SK-N-SH treated with all-trans-retinoic acid at 6 μM for 48 hours (cell line): ENCODE measurements around the gene TPRG1L.

Experiments used
- ATAC-seq: fragments of 200-7000 bp; cut with Tn5 transposase; 3 replicates; pipeline ENCODE4 v1.9.1; 2020; ENCODE audit warnings: mild to moderate bottlenecking, moderate library complexity
- ARNTL ChIP-seq: fragments of 450-650 bp; formaldehyde crosslinking; IDR thresholded peaks from 2 replicates; pipeline ENCODE4 v1.5.0; 2020; ENCODE audit warnings: low read depth, mild to moderate bottlenecking, moderate library complexity, borderline replicate concordance
- BACH2 ChIP-seq: fragments of 250-450 bp; sonication (Bioruptor Pico); IDR thresholded peaks from 2 replicates; pipeline ENCODE4 v1.9.0; 2021; ENCODE audit warnings: mild to moderate bottlenecking, borderline replicate concordance
- CSDC2 ChIP-seq: fragments of 250-450 bp; sonication (Bioruptor Pico); IDR thresholded peaks from 2 replicates; pipeline ENCODE4 v1.5.0; 2020; ENCODE audit warnings: mild to moderate bottlenecking, moderate library complexity
- CSRNP3 ChIP-seq: fragments of 250-450 bp; sonication (Bioruptor Pico); IDR thresholded peaks from 2 replicates; pipeline ENCODE4 v1.5.1; 2021; ENCODE audit warnings: mild to moderate bottlenecking, moderate library complexity
- ESRRG ChIP-seq: fragments of 250-450 bp; sonication (Bioruptor Pico); IDR thresholded peaks from 2 replicates; pipeline ENCODE4 v1.6.1; 2021; ENCODE audit warnings: mild to moderate bottlenecking
- GLIS3 ChIP-seq: fragments of 250-450 bp; sonication (Bioruptor Pico); IDR thresholded peaks from 2 replicates; pipeline ENCODE4 v1.5.0; 2020; ENCODE audit warnings: mild to moderate bottlenecking, moderate library complexity
- ISL1 ChIP-seq: fragments of 250-450 bp; sonication (Bioruptor Pico); IDR thresholded peaks from 2 replicates; pipeline ENCODE4 v2.1.2; 2022; ENCODE audit warnings: mild to moderate bottlenecking, moderate library complexity
- PPARA ChIP-seq: fragments of 250-450 bp; sonication (Bioruptor Pico); IDR thresholded peaks from 2 replicates; pipeline ENCODE4 v1.5.0; 2020; ENCODE audit warnings: mild to moderate bottlenecking, borderline replicate concordance
- RARB ChIP-seq: fragments of 250-450 bp; sonication (Bioruptor Pico); IDR thresholded peaks from 2 replicates; pipeline ENCODE4 v1.8.0; 2021; ENCODE audit warnings: mild to moderate bottlenecking, moderate library complexity
- SNAI2 ChIP-seq: fragments of 250-450 bp; sonication (Bioruptor Pico); IDR thresholded peaks from 2 replicates; pipeline ENCODE4 v1.5.0; 2020; ENCODE audit warnings: mild to moderate bottlenecking, moderate library complexity
- TCF4 ChIP-seq: fragments of 250-450 bp; sonication (Bioruptor Pico); IDR thresholded peaks from 2 replicates; pipeline ENCODE4 v1.8.0; 2021; ENCODE audit warnings: mild to moderate bottlenecking, moderate library complexity, borderline replicate concordance
- TOX ChIP-seq: fragments of 250-450 bp; sonication (Bioruptor Pico); IDR thresholded peaks from 2 replicates; pipeline ENCODE4 v1.8.0; 2021; ENCODE audit warnings: mild to moderate bottlenecking, moderate library complexity, borderline replicate concordance
- ZC3H10 ChIP-seq: fragments of 250-450 bp; sonication (Bioruptor Pico); IDR thresholded peaks from 2 replicates; pipeline ENCODE4 v1.5.1; 2021; ENCODE audit warnings: mild to moderate bottlenecking, moderate library complexity
- ZFP3 ChIP-seq: fragments of 250-450 bp; sonication (Bioruptor Pico); IDR thresholded peaks from 2 replicates; pipeline ENCODE4 v1.5.0; 2020; ENCODE audit warnings: mild to moderate bottlenecking, moderate library complexity
- ZFP30 ChIP-seq: fragments of 450-650 bp; formaldehyde crosslinking; IDR thresholded peaks from 2 replicates; pipeline ENCODE4 v1.5.0; 2022; ENCODE audit warnings: mild to moderate bottlenecking, moderate library complexity
- ZNF565 ChIP-seq: fragments of 450-650 bp; formaldehyde crosslinking; conservative IDR thresholded peaks from 2 replicates; pipeline ENCODE4 v1.5.0; 2020; ENCODE audit warnings: low read depth, mild to moderate bottlenecking, moderate library complexity
- ZNF70 ChIP-seq: fragments of 450-650 bp; formaldehyde crosslinking; IDR thresholded peaks from 2 replicates; pipeline ENCODE4 v1.5.0; 2020; ENCODE audit warnings: mild to moderate bottlenecking, moderate library complexity
- ZNF8 ChIP-seq: fragments of 450-650 bp; formaldehyde crosslinking; IDR thresholded peaks from 2 replicates; pipeline ENCODE4 v1.5.0; 2020; ENCODE audit warnings: mild to moderate bottlenecking, moderate library complexity
- TF ChIP-seq, protein P1 (sequence below): fragments of 250-450 bp; sonication (Bioruptor Pico); IDR thresholded peaks from 2 replicates; pipeline ENCODE4 v1.5.0; 2020; ENCODE audit warnings: mild to moderate bottlenecking, moderate library complexity
- TF ChIP-seq, protein P2 (sequence below): fragments of 250-450 bp; sonication (Bioruptor Pico); IDR thresholded peaks from 2 replicates; pipeline ENCODE4 v1.5.1; 2020; ENCODE audit warnings: low read depth, mild to moderate bottlenecking, moderate library complexity

Gene TPRG1L

GRCh38 chr1:3588395-3588794 is 36.4 kb upstream of the TPRG1L start:
- TF ChIP-seq TCF4 (CRISPR knock-in tag) (no peak), ZFP3 (no peak), GLIS3 (CRISPR knock-in tag) (no peak), CSDC2 (CRISPR knock-in tag) (no peak), SNAI2 (no peak), ZNF70 (no peak), ZNF565 (CRISPR knock-in tag) (no peak), ZNF8 (no peak)
- no peak for ATAC-seq

- ATAC-seq = no peak
These were observed 34.6 kb upstream of the TPRG1L start for GRCh38 chr1:3590139-3590763.

GRCh38 chr1:3590951-3591865 is 33.6 kb upstream of the TPRG1L start:
- ATAC-seq = no peak
- TF ChIP-seq RARB (CRISPR knock-in tag) (no peak), TOX (no peak), PPARA (CRISPR knock-in tag) (no peak), ARNTL (CRISPR knock-in tag) (no peak), CSDC2 (CRISPR knock-in tag) (no peak), ZNF70 (no peak), ZNF565 (CRISPR knock-in tag) (no peak), ZNF8 (no peak), BACH2 (CRISPR knock-in tag) (no peak), SNAI2 (no peak), ESRRG (no peak)
- TF ChIP-seq, protein P1, sequence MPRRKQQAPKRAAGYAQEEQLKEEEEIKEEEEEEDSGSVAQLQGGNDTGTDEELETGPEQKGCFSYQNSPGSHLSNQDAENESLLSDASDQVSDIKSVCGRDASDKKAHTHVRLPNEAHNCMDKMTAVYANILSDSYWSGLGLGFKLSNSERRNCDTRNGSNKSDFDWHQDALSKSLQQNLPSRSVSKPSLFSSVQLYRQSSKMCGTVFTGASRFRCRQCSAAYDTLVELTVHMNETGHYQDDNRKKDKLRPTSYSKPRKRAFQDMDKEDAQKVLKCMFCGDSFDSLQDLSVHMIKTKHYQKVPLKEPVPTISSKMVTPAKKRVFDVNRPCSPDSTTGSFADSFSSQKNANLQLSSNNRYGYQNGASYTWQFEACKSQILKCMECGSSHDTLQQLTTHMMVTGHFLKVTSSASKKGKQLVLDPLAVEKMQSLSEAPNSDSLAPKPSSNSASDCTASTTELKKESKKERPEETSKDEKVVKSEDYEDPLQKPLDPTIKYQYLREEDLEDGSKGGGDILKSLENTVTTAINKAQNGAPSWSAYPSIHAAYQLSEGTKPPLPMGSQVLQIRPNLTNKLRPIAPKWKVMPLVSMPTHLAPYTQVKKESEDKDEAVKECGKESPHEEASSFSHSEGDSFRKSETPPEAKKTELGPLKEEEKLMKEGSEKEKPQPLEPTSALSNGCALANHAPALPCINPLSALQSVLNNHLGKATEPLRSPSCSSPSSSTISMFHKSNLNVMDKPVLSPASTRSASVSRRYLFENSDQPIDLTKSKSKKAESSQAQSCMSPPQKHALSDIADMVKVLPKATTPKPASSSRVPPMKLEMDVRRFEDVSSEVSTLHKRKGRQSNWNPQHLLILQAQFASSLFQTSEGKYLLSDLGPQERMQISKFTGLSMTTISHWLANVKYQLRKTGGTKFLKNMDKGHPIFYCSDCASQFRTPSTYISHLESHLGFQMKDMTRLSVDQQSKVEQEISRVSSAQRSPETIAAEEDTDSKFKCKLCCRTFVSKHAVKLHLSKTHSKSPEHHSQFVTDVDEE (CRISPR knock-in tag) = no peak
- TF ChIP-seq, protein P2, sequence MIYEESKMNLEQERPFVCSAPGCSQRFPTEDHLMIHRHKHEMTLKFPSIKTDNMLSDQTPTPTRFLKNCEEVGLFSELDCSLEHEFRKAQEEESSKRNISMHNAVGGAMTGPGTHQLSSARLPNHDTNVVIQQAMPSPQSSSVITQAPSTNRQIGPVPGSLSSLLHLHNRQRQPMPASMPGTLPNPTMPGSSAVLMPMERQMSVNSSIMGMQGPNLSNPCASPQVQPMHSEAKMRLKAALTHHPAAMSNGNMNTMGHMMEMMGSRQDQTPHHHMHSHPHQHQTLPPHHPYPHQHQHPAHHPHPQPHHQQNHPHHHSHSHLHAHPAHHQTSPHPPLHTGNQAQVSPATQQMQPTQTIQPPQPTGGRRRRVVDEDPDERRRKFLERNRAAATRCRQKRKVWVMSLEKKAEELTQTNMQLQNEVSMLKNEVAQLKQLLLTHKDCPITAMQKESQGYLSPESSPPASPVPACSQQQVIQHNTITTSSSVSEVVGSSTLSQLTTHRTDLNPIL (CRISPR knock-in tag) = no peak

More at GRCh38 chr1:3590139-3590763, 34.6 kb upstream of the TPRG1L start:
- TF ChIP-seq ARNTL (CRISPR knock-in tag) = no peak

GRCh38 chr1:3593334-3593733 is 31.5 kb upstream of the TPRG1L start:
- no peak for ATAC-seq
- no peak for TF ChIP-seq TCF4 (CRISPR knock-in tag)
- no peak for TF ChIP-seq PPARA (CRISPR knock-in tag)
- TF ChIP-seq ZNF565 (CRISPR knock-in tag) = no peak
- TF ChIP-seq ISL1 (CRISPR knock-in tag) = no peak
- no peak for TF ChIP-seq ZFP30 (CRISPR knock-in tag)
- no peak for TF ChIP-seq ZFP3
- TF ChIP-seq SNAI2 = no peak
- no peak for TF ChIP-seq TOX
- TF ChIP-seq ZC3H10 (CRISPR knock-in tag) = no peak
- TF ChIP-seq CSRNP3 (CRISPR knock-in tag) = no peak
- TF ChIP-seq BACH2 (CRISPR knock-in tag) = no peak
- TF ChIP-seq, protein P1 (CRISPR knock-in tag) = no peak
